HCT116 (cell line): ENCODE measurements around the gene DOCK2.

ENCODE experiments used
- ATF3 ChIP-seq: IDR thresholded peaks from 2 replicates; pipeline ENCODE4 v1.6.1; 2012
- CTCF ChIP-seq, 3 experiments: fragments of 200-600 bp in 1 of 3; sonication (generic) in 1 of 3; IDR thresholded peaks in 2 of 3; conservative IDR thresholded peaks in 1 of 3; 2 replicates each; pipeline ENCODE4 v1.5.1; 2012 to 2017; ENCODE audit warnings: low read depth in 2 of 3, low read length in 2 of 3, antibody characterized with exemption in 1 of 3, borderline replicate concordance in 1 of 3, control low read depth in 1 of 3, mild to moderate bottlenecking in 1 of 3, mixed read lengths in 1 of 3, mixed run types in 1 of 3, moderate library complexity in 1 of 3; ENCODE audit not compliant: insufficient read depth in 1 of 3
- TF ChIP-seq, protein P1 (sequence below): IDR thresholded peaks from 2 replicates; pipeline ENCODE4 v1.6.1; 2011; ENCODE audit warnings: mild to moderate bottlenecking, low read length, moderate library complexity; ENCODE audit not compliant: insufficient replicate concordance; ENCODE audit errors: extremely low read depth

DNA sequence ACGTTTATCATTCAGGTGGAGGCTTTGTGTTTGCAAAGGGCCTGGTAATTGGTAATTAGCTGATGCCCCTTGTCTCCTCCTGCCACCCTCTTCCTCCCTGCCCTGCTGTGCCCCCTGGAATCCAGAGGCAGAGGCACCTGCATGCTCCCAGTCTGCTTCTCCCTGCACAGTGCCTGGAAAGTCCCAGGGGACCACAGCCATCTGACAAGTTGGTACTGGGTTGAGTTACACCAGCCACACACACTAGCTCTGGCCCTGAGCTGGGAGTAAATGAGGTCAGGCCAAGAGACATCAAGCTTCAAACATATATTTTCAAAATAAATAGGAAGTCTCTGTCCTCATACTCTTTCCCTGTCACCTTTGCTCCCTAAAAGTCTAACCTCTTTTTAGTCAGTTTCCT, 286.9 kb downstream of the DOCK2 start:
- TF ChIP-seq ATF3 (no peak), CTCF (IDR thresholded peaks at IDR 0.05 in 2 of 3, conservative IDR thresholded peaks at IDR 0.05 in 1 of 3; ENCODE audit: borderline replicate concordance in 1 of 3, insufficient read depth in 1 of 3, low read depth in 2 of 3, low read length in 2 of 3) (no peak)
- TF ChIP-seq, protein P1, sequence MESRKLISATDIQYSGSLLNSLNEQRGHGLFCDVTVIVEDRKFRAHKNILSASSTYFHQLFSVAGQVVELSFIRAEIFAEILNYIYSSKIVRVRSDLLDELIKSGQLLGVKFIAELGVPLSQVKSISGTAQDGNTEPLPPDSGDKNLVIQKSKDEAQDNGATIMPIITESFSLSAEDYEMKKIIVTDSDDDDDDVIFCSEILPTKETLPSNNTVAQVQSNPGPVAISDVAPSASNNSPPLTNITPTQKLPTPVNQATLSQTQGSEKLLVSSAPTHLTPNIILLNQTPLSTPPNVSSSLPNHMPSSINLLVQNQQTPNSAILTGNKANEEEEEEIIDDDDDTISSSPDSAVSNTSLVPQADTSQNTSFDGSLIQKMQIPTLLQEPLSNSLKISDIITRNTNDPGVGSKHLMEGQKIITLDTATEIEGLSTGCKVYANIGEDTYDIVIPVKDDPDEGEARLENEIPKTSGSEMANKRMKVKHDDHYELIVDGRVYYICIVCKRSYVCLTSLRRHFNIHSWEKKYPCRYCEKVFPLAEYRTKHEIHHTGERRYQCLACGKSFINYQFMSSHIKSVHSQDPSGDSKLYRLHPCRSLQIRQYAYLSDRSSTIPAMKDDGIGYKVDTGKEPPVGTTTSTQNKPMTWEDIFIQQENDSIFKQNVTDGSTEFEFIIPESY = no peak
